Lung (tissue), 12 donors: Measurements from ENCODE around the gene SGPP1. TPM values are rescaled to one million over a fixed set of nuclear protein-coding genes. Genes with fewer than 3 reads are reported as not detected.

ENCODE experiments used
- ATAC-seq: fragments of 200-7000 bp; cut with Tn5 transposase; one replicate; pipeline ENCODE4 v1.9.1; 2020; ENCODE audit warnings: moderate number of reproducible peaks; ENCODE audit not compliant: insufficient read depth, low FRiP score
- DNase-seq, 3 donors: peaks; one replicate each; pipeline ENCODE4 v3.0.0-alpha.2; 2013 to 2017
- H3K27ac ChIP-seq, 2 donors: one replicate each; pipeline ENCODE4 v1.5.1; 2013; ENCODE audit warnings: mild to moderate bottlenecking in 2 of 2, moderate library complexity in 2 of 2, control low read depth in 1 of 2, inconsistent platforms in 1 of 2, low read depth in 1 of 2, low read length in 1 of 2
- H3K27me3 ChIP-seq, 3 donors: one replicate each; pipeline ENCODE4 v1.5.1; 2013; ENCODE audit warnings: low read length in 2 of 3; ENCODE audit not compliant: control insufficient read depth in 3 of 3, insufficient read depth in 3 of 3
- H3K36me3 ChIP-seq, 4 donors: one replicate each; pipeline ENCODE4 v1.5.1; 2013; ENCODE audit warnings: low read length in 4 of 4, mild to moderate bottlenecking in 1 of 4, moderate library complexity in 1 of 4; ENCODE audit not compliant: control insufficient read depth in 4 of 4, insufficient read depth in 4 of 4
- H3K4me1 ChIP-seq, 5 donors: one replicate each; pipeline ENCODE4 v1.5.1; 2013; ENCODE audit warnings: low read length in 5 of 5, mild to moderate bottlenecking in 2 of 5, moderate library complexity in 1 of 5; ENCODE audit not compliant: control insufficient read depth in 5 of 5, insufficient read depth in 5 of 5
- H3K4me3 ChIP-seq: one replicate; pipeline ENCODE4 v1.5.1; 2013; ENCODE audit warnings: mild to moderate bottlenecking, control low read depth, moderate library complexity
- H3K9ac ChIP-seq, 2 donors: one replicate each; pipeline ENCODE4 v1.5.1; 2013; ENCODE audit warnings: low read length in 2 of 2, control low read depth in 1 of 2; ENCODE audit not compliant: insufficient read depth in 1 of 2
- H3K9me3 ChIP-seq, 4 donors: one replicate each; pipeline ENCODE4 v1.5.1; 2013; ENCODE audit warnings: low read length in 3 of 4, mild to moderate bottlenecking in 1 of 4, moderate library complexity in 1 of 4; ENCODE audit not compliant: control insufficient read depth in 4 of 4, insufficient read depth in 3 of 4
- CTCF ChIP-seq: IDR thresholded peaks from 2 replicates; pipeline ENCODE4 v1.5.1; 2012; ENCODE audit warnings: mild to moderate bottlenecking; ENCODE audit errors: control extremely low read depth, extremely low read depth
- WGBS, 2 donors: extraction: QIAGEN DNeasy Blood & Tissue Kit; methylation state at CpG; one replicate each; pipeline ENCODE4 v1.1.7; 2013; 5-methylcytosine and 5-hydroxymethylcytosine counted together
- polyA plus RNA-seq, 2 donors: library from polyadenylated mRNA; stranded (reverse); fragments of 200-250 nt; gene quantifications; one replicate each; pipeline ENCODE4 v1.2.1, GENCODE V29; 2013
- total RNA-seq, 2 donors: library from RNA; depleted of rRNA in 1 of 2; stranded (reverse); fragments of >200 nt in 1 of 2; gene quantifications; one replicate each; pipeline ENCODE4 v1.2.1, GENCODE V29; 2014 to 2021
- donor health status: control.
- donor health status: control.
- donor health status: Bipolar disorder and iron deficiency.
- donor health status: healthy.
- donor health status: DM: yes; HTN: yes; CAD: no.

Gene SGPP1
- total and polyA plus RNA-seq, 4 donors: 7.5 to 19.5 (median 13.1) TPM

- Histone ChIP-seq H3K4me3 (no peak overlapping the region), H3K36me3 (no peaks in the 10 kb centered on the region), H3K9ac (no peak overlapping the region), H3K27ac (no peak overlapping the region), H3K27me3 (no peaks in the 10 kb centered on the region), H3K9me3 (peaks cover 0 to 4% (median 0%) of the 10 kb centered on the region in 4 donors), H3K4me1 (peaks cover 0 to 2% (median 0%) of the 10 kb centered on the region in 5 donors)
- ATAC-seq (no peak), DNase-seq (peak in 2 of 3 donors; percentile 10 to 32)
- no peak for TF ChIP-seq CTCF
- WGBS, 2 donors: 60 to 78% methylated on average over 7 of the region's 7 CpGs
Measured at GRCh38 chr14:63672417-63673180, 55.3 kb downstream of the SGPP1 start.

GRCh38 chr14:63671987-63672386 is 55.9 kb downstream of the SGPP1 start:
- H3K27me3 ChIP-seq: no peaks in the 10 kb centered on the region
- H3K9me3 ChIP-seq: peaks cover 0 to 4% (median 0%) of the 10 kb centered on the region in 4 donors
- no peak overlapping the region for H3K9ac ChIP-seq
- no peak overlapping the region for H3K4me3 ChIP-seq
- H3K4me1 ChIP-seq: peaks cover 0 to 2% (median 0%) of the 10 kb centered on the region in 5 donors
- no peak for DNase-seq
- no peaks in the 10 kb centered on the region for H3K36me3 ChIP-seq
- TF ChIP-seq CTCF: no peak
- ATAC-seq: no peak
- WGBS, 2 donors: 72 to 83% methylated on average over 3 of the region's 3 CpGs
- no peak overlapping the region for H3K27ac ChIP-seq

- Histone ChIP-seq H3K4me1 (peaks cover 0 to 2% (median 0%) of the 10 kb centered on the region in 5 donors), H3K9ac (no peak overlapping the region), H3K4me3 (no peak overlapping the region), H3K36me3 (no peaks in the 10 kb centered on the region), H3K9me3 (peaks cover 0 to 4% (median 0%) of the 10 kb centered on the region in 4 donors), H3K27me3 (no peaks in the 10 kb centered on the region), H3K27ac (no peak overlapping the region)
- DNase-seq (no peak), ATAC-seq (no peak)
- no peak for TF ChIP-seq CTCF
Measured at GRCh38 chr14:63670692-63671091, 57.2 kb downstream of the SGPP1 start.
